CD4-positive, alpha-beta T cell treated with Interleukin-17A for 1 hour (primary cell): ENCODE data around the gene DDX3X.
A peak's percentile ranks its signal among the peaks of the same experiment; 100 is the strongest.
"Not testable (repeated sequence)": the region's sequence is repeated elsewhere in the genome, so short reads cannot be mapped to it uniquely, and the experiment has no call there.

ENCODE experiments used
- DNase-seq: peaks from one replicate; pipeline ENCODE4 v3.0.0-alpha.2; 2020

DDX3X gene

DNA sequence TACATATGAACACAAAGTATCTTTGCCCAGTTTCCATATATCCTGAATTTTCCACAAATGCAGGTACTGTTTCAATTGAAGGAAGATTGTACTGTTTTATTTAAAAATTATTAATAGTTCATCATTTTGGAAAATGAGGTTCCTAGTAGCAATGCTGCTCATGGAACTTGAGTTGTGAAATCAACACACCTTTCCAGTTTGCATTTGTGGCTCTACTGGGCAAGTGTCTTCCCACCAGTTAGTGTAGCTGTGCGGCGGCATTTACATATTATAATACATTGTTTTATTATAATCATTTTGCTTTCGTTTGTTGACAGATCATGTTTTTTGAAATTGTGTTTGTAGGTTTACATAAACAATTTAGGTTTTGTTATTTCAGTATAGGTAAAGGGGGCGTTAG is 2.0 kb upstream of the DDX3X start:
- DNase-seq = peak; percentile 5

DNA sequence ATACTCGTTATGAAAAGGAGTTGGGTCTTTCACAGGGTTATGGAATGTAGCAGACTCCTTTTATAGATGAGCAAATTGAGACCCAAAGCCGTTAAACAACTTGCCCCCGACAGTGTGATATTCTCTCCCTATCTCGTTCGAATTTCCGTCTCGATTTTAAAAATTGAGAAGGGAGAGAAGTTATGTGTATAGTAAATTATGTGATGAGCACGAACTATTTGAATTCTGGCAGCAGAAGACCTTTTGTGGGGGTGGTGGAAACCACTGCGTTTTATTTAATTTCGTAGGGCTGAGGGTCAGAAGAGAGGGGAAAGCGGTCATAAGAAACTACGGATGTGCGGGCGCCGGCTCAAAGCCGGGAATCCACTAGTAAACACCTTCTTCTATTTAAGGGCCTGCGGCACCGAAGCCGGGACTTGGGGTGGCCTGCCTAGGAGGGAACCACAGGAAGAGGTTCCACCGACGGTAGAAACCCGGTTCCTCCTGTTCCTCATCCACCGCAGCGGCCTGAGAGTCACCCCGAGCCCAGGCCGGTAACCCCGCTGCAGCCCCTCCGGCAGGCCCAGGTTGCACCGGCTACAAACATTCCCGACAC is 1.5 kb upstream of the DDX3X start:
- DNase-seq = no peak

DNA sequence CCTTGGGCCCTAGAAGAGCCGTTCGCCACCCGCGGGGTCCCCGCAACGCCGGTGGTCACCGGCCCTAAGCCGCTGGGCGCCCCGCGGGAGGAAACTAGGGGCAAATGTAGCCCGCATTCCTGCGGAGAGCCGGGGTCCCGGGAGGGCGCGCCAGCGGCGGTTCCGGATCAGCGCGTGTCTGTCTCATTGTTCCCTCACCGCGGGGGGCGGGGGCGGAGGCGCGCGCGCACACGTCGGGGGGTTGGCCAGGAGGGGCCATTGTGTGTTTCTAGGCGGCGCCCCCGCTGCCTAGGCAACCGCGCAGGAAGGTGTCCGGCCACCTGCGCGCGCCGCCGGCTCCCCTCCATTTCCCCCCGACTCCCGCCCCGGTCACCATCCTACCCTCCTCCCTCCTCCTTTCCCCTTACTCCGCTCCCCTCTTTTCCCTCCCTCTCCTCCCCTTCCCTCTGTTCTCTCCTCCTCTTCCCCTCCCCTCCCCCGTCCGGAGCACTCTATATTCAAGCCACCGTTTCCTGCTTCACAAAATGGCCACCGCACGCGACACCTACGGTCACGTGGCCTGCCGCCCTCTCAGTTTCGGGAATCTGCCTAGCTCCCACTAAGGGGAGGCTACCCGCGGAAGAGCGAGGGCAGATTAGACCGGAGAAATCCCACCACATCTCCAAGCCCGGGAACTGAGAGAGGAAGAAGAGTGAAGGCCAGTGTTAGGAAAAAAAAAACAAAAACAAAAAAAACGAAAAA is 789 bp upstream of the DDX3X start:
- peak; percentile 87 for DNase-seq

DNA sequence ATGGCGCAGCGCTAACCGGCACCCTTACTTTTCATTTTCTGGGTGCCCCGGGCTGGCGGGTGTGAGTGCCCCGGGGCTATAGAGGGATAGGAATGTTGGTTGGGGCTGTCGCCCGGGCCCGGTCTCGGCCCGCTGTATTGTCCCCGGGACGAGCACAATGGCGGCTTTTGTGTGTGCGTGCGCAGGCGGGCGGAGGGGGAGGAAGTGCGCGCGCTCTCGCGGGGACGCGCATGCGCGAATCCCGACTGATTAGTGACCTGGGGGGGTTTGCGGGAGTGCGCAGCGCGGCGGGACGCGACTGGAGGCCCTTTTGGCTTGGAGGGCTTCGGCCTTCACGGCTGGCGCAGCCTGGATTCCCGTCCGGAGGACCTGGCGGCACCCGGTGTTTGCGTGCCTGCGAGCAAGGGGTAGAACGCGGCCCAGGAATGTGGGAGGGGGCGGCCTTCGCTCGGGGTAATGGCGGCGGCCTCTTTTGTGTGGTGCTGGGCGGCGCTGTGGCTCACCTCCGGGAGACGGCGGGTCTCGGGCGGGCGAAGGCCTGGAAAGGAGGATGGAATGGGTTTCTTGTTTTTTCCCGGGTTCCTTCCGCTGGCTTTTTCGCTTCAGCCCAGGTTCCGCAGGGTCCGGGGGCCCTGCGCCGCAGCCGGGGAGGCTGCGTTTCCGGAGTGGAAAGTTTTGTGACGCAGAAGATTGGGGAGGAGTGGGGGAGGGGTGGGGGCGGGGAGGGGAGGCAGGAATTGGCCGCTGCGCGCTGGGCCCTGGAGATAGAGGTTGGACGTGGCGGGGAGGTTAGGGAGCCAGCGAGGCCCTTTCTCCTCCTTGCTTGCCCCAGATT is 618 bp downstream of the DDX3X start:
- peak; percentile 81 for DNase-seq

DNA sequence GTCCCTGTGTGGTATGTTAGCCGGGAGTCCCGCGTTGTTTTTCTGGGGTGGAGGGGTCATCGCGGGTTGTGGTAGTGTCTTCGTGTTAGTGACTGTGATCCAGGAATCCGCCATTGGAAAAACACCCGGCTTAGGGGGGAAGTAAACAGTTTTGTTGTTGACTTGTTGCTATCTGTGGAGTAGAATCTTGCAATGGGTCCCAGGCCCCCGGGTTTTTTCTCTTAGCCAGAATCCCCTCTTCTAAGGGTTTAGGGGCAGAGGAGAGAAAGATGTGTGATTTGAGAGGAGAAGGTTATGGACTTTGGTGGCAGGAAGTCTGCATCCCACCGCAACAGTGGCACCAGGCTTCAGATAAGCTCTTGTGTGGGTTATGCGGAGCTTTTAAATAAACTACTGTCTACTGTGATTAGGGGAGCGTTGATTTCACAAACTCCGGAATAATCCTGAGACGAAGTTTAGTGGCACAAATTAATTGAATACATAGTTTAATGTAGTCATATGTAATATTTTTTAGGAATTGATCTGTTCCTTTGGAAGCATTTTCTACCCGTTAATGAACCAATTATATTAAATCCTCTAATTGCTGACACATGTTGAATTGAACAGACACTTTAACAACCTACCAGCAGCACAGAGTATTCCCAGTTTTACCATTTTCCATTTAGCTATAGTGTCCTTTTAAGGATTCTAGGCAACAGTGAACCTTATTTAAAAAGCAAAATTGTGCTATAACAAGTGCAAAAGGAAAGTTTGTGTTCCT is 1.4 kb downstream of the DDX3X start:
- DNase-seq = no peak

DNA sequence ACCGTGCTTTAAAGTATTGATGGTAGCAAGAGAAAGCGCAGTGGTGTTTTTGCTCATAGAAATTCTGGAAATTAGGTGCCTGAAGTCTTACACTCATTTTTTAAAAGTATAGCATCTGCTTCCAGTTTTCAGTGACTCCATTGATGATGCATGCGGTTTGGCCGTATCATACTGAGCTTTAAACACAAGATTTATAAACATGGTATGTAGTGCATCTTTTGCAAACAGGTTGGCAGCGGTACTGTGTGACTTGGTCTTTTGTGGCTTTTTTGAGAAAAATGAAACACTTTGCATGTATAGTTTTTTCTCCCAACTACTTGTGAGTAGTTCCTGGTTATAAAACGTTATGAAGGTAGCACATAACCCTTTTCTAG is 2.0 kb downstream of the DDX3X start:
- DNase-seq = peak; percentile 24

DNA sequence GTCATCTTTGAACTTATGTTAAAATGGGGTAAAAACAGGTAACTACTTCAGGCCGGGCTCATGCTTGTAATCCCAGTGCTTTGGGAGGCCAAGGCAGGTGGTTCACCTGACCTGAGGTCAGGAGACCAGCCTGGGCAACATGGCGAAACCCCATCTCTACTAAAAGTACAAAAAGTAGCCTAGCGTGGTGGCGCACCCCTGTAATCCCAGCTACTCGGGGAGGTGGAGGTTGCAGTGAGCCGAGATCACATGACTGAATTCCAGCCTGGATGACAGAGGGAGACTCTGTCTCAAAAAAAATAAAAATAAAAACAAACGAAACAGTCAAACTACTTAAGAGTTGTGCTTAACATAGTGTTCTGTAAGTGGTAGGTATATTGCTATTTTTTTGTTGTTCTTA is 2.5 kb downstream of the DDX3X start:
- DNase-seq = peak; percentile 18

DNA sequence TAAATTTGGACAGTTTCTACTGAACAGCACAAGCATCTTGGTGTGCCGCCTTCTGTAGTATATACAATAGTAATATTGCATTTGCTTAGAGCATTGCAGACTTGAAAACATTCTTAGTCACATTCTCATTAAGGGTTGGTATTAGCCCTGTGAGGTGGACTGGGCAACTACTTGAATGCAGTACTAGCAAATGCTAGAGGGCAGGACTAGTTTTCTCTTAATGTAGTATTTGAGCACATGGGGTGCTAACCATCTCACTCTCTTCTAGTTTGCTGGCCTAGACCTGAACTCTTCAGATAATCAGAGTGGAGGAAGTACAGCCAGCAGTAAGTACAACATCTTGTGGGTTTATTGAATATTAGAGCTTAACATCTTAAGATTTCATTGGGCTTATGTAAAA is 3.2 kb downstream of the DDX3X start:
- peak; percentile 30 for DNase-seq

DNA sequence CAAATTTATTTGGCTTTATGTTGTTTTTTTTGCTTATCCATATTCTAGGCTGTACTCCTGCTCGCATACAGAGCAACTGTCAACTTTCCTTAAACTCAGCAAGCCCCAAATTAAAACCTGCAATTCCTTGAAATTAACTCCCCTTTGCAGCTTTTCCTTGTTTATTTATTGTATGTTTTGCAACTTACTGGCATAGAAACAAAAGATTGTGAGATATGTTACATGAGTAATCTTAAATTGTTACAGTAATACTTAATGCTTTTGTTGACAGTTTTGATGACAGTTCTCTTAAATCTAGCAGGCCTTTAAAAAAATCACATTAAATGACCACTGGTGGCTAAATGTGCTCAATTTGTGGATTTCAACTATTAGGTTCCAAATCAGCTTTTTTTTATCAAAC is 4.5 kb downstream of the DDX3X start:
- DNase-seq = peak; percentile 2

DNA sequence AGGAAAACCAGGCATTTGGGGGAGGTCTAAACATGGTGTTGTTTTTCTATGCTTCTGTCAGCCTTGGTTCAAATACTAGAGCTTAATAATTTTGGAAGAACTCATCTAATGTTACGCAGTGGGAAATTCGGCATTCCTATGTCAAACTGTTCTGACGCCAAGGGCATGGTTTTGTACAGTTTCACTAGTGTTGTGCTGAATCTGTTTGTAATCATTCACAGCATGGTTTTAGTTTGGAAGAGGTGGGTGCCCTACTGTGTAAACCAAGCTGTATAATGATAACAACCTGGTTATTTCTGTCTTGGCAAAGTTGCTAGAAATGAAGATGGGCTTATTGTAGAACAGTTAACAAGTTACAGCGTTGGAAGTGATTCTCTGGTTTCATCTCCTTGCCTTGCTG is 5.2 kb downstream of the DDX3X start:
- peak; percentile 9 for DNase-seq

DNA sequence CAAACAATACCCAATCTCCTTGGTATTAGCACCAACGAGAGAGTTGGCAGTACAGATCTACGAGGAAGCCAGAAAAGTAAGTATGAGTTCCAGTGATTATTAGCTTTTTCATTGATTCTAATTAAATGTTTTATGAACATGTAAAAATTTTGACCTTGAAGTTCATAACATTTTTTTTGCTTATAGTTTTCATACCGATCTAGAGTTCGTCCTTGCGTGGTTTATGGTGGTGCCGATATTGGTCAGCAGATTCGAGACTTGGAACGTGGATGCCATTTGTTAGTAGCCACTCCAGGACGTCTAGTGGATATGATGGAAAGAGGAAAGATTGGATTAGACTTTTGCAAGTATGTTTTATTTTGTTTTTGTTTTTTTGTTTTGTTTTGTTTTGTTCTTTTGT is 10.1 kb downstream of the DDX3X start:
- no peak for DNase-seq

DNA sequence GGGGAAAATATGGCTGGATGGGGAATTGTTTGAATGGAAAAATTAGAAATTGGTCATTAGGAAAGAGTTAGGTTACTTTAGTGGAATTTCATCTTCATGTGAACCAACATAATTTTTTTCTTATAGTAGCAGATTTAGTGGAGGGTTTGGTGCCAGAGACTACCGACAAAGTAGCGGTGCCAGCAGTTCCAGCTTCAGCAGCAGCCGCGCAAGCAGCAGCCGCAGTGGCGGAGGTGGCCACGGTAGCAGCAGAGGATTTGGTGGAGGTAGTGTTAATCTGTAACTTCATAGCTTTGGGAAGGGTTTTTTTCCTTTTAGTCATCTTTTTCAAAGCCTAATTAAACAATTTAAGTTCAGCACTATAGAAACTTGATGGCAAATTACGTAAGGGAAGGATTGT is 13.2 kb downstream of the DDX3X start:
- DNase-seq = no peak

DNA sequence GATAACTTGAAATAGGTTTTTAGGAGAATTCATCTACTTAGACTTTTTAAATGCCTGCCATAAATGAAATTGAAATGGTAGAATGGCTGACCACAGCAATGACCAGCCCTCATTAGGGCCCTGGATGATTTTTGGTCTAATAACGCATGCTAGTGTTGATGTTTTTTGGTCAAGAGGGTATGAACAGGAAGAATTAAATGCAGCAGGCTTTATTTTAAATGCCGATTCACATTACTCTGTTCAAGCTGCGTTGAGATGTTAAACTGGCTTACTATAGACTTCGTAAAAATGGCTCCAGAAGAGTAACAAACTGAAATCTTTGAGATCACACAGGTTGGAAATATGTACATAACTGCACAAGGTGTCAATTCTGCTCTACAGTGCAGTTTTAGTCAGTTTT is 14.6 kb downstream of the DDX3X start:
- no peak for DNase-seq

DNA sequence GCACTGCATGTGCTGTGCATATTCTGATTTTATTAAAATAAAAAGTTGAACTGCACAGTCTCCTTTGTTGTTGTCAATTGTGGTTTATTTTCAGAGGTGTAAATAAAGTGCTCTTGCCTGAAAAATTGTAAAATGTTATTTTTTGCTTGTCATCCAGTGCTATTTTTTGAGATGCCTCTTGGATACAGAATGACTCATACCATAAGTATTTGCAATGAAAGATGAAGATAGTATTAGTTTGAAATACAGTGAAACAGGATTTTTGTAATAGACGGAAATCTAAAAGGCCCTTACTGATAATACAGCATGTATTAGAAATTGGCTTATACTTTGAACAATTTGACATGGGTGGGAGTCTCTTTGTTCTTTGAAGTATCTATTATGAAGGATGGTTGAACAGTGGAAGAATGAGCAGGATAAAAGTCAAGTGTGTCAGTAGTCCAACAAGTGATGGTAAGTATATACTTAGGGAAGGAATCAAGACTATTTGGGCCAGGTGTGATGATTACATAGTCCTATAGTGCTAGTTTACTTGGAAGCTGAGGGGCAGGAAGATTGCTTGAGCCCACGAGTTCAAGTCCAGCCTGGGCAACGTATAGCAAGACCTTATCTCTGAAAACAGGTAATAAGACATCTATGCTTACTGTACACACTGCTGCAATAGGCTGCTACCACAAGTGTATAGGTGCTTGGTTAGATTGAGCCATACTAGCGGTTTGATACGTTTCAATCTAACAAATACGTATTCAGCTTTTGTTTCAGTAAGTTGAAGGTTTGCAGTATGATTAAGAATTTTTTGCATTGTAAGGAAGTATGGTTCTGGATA is 16.4 kb downstream of the DDX3X start:
- peak; percentile 54 for DNase-seq

DNA sequence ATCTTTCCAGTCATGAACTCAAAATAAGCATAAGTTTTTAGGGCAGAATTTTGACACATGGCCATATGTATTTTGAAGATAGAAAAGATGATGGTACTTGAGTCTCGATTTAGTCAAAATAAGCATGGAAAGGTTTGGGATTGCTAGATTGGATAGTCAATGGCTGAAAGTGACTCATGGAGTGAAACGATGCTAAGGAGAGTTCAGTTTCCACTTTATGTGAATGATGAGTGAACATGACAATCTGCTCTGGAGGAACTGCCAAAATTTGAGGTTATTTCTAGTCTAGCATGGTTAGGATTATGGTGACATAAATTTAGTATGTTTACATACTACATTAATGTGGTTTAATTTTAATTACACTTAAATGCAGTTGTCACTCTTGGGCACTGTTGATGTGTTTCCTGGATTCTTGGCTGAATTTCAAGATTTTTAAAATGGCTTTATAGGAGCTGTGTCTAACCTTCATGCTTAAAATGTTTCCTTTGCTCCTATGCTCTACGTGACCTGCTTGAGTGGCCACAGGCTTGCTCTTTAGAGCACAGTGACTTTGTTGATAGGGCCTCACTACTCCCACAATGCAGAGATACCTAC is 17.1 kb downstream of the DDX3X start:
- DNase-seq = peak; percentile 55

DNA sequence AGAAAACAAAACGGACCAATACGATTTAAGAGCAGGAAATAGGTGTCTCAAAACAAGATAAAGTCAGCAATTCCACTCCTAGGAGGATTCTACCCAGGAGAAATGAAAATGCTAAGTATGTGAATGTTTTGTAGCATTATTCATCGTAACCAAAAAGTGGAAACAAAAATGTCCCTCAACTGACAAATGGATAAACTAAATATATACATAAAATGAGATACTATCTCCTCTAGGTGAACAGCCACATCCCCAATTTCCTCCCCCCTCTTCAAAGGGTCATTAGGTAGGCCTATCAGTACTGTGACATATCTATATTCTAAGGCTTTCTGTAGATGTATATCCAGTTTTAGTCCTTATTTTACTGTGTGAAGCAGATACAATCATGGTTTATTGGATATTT is 18.0 kb downstream of the DDX3X start:
- peak; percentile 58 for DNase-seq

DNA sequence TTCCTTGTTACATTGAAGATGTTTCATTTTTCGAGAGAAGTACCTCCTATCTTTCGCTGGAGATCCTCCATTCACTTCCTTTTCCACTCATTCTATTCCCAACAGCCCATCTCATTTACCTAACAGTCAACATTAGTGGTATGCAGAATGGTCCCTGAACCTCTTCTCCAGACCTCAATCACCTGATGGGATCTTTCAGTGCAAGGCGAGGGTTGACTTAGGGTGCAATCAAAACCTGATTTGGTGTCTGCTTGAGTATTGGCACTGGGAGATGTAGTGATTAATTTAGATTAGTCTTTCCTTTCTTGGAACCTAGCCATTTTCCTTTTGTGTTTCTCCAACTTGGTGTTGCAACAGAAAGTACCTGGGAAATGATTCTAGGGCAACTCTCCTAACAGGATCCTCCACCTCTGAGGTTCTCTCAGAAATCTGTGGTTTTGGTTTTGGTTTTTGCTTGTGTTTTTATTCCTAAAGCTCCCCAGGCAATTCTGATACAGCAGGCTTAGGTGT is 18.4 kb downstream of the DDX3X start:
- peak; percentile 62 for DNase-seq

DNA sequence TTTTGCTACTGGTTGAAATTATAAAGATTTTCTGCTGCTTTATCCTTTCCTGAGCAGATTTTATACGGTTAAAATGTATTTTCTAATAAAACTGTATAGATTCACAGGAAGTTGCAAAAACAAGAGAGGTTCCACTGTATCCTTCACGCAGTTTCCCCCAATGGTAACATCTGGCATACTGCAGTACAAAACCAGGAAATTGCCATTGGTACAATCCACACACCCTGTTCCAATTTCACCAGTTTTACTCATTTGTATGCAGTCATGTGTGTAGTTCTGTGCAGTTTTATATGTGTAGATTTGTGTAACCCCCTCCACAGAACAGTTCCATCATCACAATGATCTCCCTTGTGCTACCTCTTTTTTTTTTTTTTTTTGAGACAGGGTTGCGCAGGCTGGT is 20.0 kb downstream of the DDX3X start:
- peak; percentile 56 for DNase-seq

DNA sequence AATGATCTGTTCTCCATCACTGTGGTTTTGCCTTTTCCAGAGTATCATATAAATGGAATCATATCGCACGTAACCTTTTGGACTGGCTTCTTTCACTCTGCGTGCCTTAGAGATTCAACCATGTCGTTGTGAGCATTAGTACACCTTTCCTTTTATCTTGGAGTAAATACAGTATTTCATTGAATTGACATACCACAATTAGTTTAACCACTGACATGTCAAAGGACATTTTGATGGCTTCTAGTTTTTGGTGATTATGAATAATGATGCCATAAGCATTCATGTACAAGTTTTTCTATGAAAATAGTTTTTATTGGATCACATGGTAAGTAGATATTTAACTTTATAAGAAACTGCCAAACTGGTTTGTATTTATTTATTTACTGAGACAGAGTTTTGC is 35.2 kb downstream of the DDX3X start:
- no peak for DNase-seq

DNA sequence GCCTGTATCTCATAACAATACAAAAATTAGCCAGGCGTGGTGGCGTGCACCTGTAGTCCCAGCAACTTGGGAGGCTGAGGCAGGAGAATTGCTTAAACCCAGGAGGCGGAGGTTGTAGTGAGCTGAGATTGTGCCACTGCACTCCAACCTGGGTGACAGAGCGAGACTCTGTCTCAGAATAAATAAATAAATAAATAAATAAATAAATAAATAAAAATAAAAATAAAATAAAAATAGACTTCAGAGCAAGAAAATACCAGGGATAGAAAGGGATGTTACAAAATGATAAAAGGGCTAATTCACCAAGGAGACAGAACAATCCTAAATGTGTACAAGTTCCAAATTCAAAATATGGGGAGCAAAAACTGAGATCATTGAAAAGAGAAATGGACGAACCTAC is 37.6 kb downstream of the DDX3X start:
- DNase-seq = not testable (repeated sequence)

DNA sequence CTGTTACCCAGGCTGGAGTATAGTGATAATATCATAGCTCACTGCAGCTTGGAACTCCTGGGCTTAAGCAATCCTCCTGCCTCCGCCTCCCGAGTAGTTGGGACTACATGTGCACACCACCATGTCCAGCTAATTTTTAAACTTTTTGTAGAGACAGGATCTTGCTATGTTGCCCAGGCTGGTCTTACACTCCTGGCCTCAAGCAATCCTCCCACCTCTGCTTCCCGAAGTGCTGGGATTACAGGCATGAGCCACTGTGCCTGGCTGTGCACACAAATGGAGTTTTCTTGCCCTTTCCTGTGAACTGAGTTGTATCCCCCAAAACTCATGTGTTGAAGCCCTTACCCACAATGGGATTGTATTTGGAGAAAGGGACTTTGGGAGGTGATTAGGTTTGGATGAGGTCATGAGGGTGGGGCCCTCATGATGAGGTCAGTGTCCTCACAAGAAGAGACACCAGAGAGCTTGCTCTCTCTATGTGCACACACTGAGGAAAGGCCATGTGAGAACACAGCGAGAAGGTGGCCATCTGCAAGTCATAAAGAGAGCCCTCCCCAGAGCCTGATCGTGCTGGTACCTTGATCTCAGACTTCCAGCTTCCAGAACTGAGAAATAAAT is 40.1 kb downstream of the DDX3X start:
- DNase-seq = no peak
